ENCODE measurements around the gene P3H2.

P3H2 gene

DNA sequence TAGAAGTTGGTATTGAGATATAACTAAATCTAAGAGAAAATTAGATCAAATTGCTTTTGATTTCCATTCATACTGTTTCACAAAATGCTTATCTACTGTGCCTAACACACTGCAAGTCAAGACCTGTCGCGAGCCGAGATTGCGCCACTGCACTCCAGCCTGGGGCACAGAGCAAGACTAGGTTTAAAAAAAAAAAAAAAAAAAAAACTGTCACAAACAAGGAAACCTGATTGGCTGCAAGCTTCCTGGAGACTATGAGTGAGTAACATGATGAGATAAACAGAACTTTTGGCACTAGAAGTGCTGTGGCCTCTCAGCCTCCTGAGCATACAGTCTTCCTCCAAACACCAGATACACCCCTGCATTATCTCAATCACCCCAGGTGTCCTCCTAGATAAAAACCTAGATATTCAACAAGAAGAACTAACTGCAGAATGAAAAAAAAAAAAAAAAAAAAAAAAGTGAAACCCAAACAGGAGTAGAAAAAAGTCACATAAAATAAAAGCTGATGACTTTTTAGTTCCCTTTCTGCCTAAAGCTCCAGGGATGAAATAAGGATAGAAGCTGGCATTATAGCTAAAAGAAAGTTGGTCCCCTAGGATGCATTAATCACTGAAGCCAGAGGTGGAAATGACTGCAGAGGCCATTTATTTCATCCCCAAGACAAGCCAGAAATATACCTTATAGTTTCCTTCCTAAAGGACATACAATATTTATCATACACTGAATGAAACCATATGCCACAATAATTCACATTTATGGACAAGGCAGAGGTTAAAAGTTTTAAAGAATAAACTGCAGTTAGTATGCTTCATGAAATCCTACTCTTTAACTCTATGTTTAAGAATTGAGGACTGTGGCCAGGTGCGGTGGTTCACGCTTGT lies 82.4 kb downstream of the P3H2 start:
- H3K9ac ChIP-seq (ENCODE audit: low read depth, low read length) = no peak overlapping the region
- no peaks in the 10 kb centered on the region for H3K36me3 ChIP-seq (ENCODE audit: insufficient read depth, low read length)
- no peaks in the 10 kb centered on the region for H3K27me3 ChIP-seq (ENCODE audit: insufficient read depth, low read length, poor library complexity)
- no peak overlapping the region for H3K4me2 ChIP-seq (ENCODE audit: insufficient read depth, low read length)
- TF ChIP-seq CTCF (IDR thresholded peaks at IDR 0.05; ENCODE audit: borderline replicate concordance, extremely low read depth, low read length, poor library complexity, severe bottlenecking) = no peak
- TF ChIP-seq EZH2 (IDR thresholded peaks at IDR 0.05; ENCODE audit: borderline replicate concordance, low read depth, low read length, severe bottlenecking) = no peak
- no peaks in the 10 kb centered on the region for H3K9me3 ChIP-seq (ENCODE audit: insufficient read depth, low read length, severe bottlenecking)
- H3K4me3 ChIP-seq (ENCODE audit: low read depth in 1 of 2, low read length in 2 of 2) = no peak overlapping the region
- no peak for ATAC-seq (ENCODE audit: insufficient read depth, low read depth)
- no peak overlapping the region for H2AFZ ChIP-seq (ENCODE audit: low read depth, low read length)
- H3K4me1 ChIP-seq (ENCODE audit: insufficient read depth, low read length) = no peaks in the 10 kb centered on the region
- no peak overlapping the region for H3K27ac ChIP-seq (ENCODE audit: low read length)
- H3K79me2 ChIP-seq (ENCODE audit: insufficient read depth, low read length) = no peaks in the 10 kb centered on the region
- H4K20me1 ChIP-seq (ENCODE audit: insufficient read depth, low read length) = no peaks in the 10 kb centered on the region
- DNase-seq = no peak

DNA sequence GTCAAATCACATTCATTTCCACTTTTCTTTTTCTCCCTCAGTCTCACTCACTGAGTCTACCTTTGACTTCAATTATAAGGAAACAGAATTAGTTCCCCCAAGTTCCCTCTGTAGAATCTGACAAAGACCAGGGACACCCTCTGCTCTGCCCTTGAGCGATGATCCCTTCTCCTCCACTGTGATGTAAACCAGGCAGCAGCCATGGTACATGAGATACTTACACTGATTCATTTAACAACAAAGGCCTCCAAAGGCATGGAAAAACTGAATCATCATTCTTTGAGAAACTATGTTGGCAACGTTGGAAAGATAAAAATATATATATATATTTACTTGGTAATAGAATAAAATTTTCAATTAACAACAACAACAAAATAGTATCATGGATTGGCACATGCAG lies 84.1 kb downstream of the P3H2 start:
- TF ChIP-seq EZH2 (IDR thresholded peaks at IDR 0.05; ENCODE audit: borderline replicate concordance, low read depth, low read length, severe bottlenecking) (no peak), CTCF (IDR thresholded peaks at IDR 0.05; ENCODE audit: borderline replicate concordance, extremely low read depth, low read length, poor library complexity, severe bottlenecking) (no peak)
- Histone ChIP-seq H3K9ac (ENCODE audit: low read depth, low read length) (no peak overlapping the region), H3K4me3 (ENCODE audit: low read depth in 1 of 2, low read length in 2 of 2) (no peak overlapping the region), H2AFZ (ENCODE audit: low read depth, low read length) (no peak overlapping the region), H3K79me2 (ENCODE audit: insufficient read depth, low read length) (no peaks in the 10 kb centered on the region), H3K27ac (ENCODE audit: low read length) (no peak overlapping the region), H3K36me3 (ENCODE audit: insufficient read depth, low read length) (no peaks in the 10 kb centered on the region), H3K4me2 (ENCODE audit: insufficient read depth, low read length) (no peak overlapping the region), H3K27me3 (ENCODE audit: insufficient read depth, low read length, poor library complexity) (no peaks in the 10 kb centered on the region), H3K9me3 (ENCODE audit: insufficient read depth, low read length, severe bottlenecking) (no peaks in the 10 kb centered on the region), H3K4me1 (ENCODE audit: insufficient read depth, low read length) (no peaks in the 10 kb centered on the region), H4K20me1 (ENCODE audit: insufficient read depth, low read length) (no peaks in the 10 kb centered on the region)
- ATAC-seq (ENCODE audit: insufficient read depth, low read depth) (no peak), DNase-seq (no peak)

GRCh38 chr3:190034446-190034845 lies 86.3 kb downstream of the P3H2 start:
- DNase-seq = no peak
- no peak overlapping the region for H3K4me2 ChIP-seq (ENCODE audit: insufficient read depth, low read length)

More at GRCh38 chr3:190034446-190034845, 86.3 kb downstream of the P3H2 start:
- H3K27me3 ChIP-seq (ENCODE audit: insufficient read depth, low read length, poor library complexity) = no peaks in the 10 kb centered on the region
- no peaks in the 10 kb centered on the region for H3K79me2 ChIP-seq (ENCODE audit: insufficient read depth, low read length)
- H3K9ac ChIP-seq (ENCODE audit: low read depth, low read length) = no peak overlapping the region
- H3K27ac ChIP-seq (ENCODE audit: low read length) = no peak overlapping the region
- no peaks in the 10 kb centered on the region for H3K36me3 ChIP-seq (ENCODE audit: insufficient read depth, low read length)
- no peak overlapping the region for H3K4me3 ChIP-seq (ENCODE audit: low read depth in 1 of 2, low read length in 2 of 2)
- H3K4me1 ChIP-seq (ENCODE audit: insufficient read depth, low read length) = no peaks in the 10 kb centered on the region
- TF ChIP-seq CTCF (IDR thresholded peaks at IDR 0.05; ENCODE audit: borderline replicate concordance, extremely low read depth, low read length, poor library complexity, severe bottlenecking) (no peak), EZH2 (IDR thresholded peaks at IDR 0.05; ENCODE audit: borderline replicate concordance, low read depth, low read length, severe bottlenecking) (no peak)
- no peak overlapping the region for H2AFZ ChIP-seq (ENCODE audit: low read depth, low read length)
- ATAC-seq (ENCODE audit: insufficient read depth, low read depth) = no peak
- H3K9me3 ChIP-seq (ENCODE audit: insufficient read depth, low read length, severe bottlenecking) = no peaks in the 10 kb centered on the region
- H4K20me1 ChIP-seq (ENCODE audit: insufficient read depth, low read length) = no peaks in the 10 kb centered on the region
